DMS 273 (cell line): ENCODE measurements around the gene SALL1.
A peak's percentile ranks its signal among the peaks of the same experiment; 100 is the strongest.

Source experiments
- DNase-seq: peaks from one replicate; lab custom pipeline; 2025; ENCODE audit not compliant: unreplicated experiment; lab: John Stamatoyannopoulos, UW

The SALL1 gene

GRCh38 chr16:51114382-51114781 lies 36.7 kb downstream of the SALL1 start:
- DNase-seq: no peak

GRCh38 chr16:51113236-51114125 lies 37.6 kb downstream of the SALL1 start:
- no peak for DNase-seq

GRCh38 chr16:51112323-51112722 lies 38.7 kb downstream of the SALL1 start:
- no peak for DNase-seq

GRCh38 chr16:51111759-51112158 lies 39.3 kb downstream of the SALL1 start:
- peak; percentile 16 for DNase-seq

GRCh38 chr16:51110700-51111157 lies 40.3 kb downstream of the SALL1 start:
- DNase-seq: no peak

GRCh38 chr16:51109173-51109572 lies 41.9 kb downstream of the SALL1 start:
- DNase-seq: no peak

GRCh38 chr16:51107742-51108141 lies 43.3 kb downstream of the SALL1 start:
- no peak for DNase-seq

GRCh38 chr16:51106535-51106934 lies 44.5 kb downstream of the SALL1 start:
- DNase-seq: no peak

GRCh38 chr16:51103590-51103989 lies 47.5 kb downstream of the SALL1 start:
- no peak for DNase-seq

GRCh38 chr16:51097729-51098128 lies 53.3 kb downstream of the SALL1 start:
- no peak for DNase-seq

- no peak for DNase-seq
Measured at GRCh38 chr16:51095890-51096626, 55.0 kb downstream of the SALL1 start.

GRCh38 chr16:51095084-51095881 lies 55.8 kb downstream of the SALL1 start:
- no peak for DNase-seq

GRCh38 chr16:51093726-51094280 lies 57.3 kb downstream of the SALL1 start:
- no peak for DNase-seq
